Calu3 (cell line): ENCODE results near the gene ANKMY2. TPM values are rescaled to one million over a fixed set of nuclear protein-coding genes. Genes with fewer than 3 reads are reported as not detected.

ENCODE experiments used
- BruUV-seq: library from RNA; stranded (reverse); fragments of 400-500 nt; replicated peaks from 2 replicates; lab custom pipeline; 2021; lab: Mats Ljungman, UMichigan
- CTCF ChIA-PET: fragments of 300-600 bp; sonication (Branson Sonifier 250); formaldehyde crosslinking; loops from one replicate; lab custom pipeline; 2022; ENCODE audit warnings: antibody characterized with exemption; lab: Charles Lee
- DNase-seq: peaks from one replicate; pipeline ENCODE4 v3.0.0; 2022
- H3K27ac Mint-ChIP-seq: one replicate; pipeline ENCODE4 v1.8.0; 2022; ENCODE audit warnings: mixed read lengths; ENCODE audit not compliant: unreplicated experiment
- H3K27me3 Mint-ChIP-seq: one replicate; pipeline ENCODE4 v1.8.0; 2022; ENCODE audit warnings: mixed read lengths; ENCODE audit not compliant: unreplicated experiment
- H3K36me3 Mint-ChIP-seq: one replicate; pipeline ENCODE4 v1.8.0; 2022; ENCODE audit warnings: mild to moderate bottlenecking, moderate library complexity, mixed read lengths; ENCODE audit not compliant: insufficient read depth, unreplicated experiment
- H3K4me1 Mint-ChIP-seq: one replicate; pipeline ENCODE4 v1.8.0; 2022; ENCODE audit warnings: mild to moderate bottlenecking, low read depth, mixed read lengths; ENCODE audit not compliant: unreplicated experiment
- H3K4me3 Mint-ChIP-seq: one replicate; pipeline ENCODE4 v1.8.0; 2022; ENCODE audit warnings: mild to moderate bottlenecking, low read depth, moderate library complexity, mixed read lengths; ENCODE audit not compliant: unreplicated experiment
- H3K9me3 Mint-ChIP-seq: one replicate; pipeline ENCODE4 v1.8.0; 2022; ENCODE audit warnings: low read depth, mixed read lengths; ENCODE audit not compliant: unreplicated experiment
- intact Hi-C: fragments of 100-400 bp; cut with micrococcal nuclease; formaldehyde crosslinking; loops from one replicate; pipeline ENCODE4 v1.10.0; 2022; ENCODE audit not compliant: unreplicated experiment
- total RNA-seq: library from RNA; stranded (reverse); gene quantifications from 2 replicates; pipeline ENCODE4 v1.2.3, GENCODE V29; 2022
- TF ChIP-seq, protein P1 (sequence below): fragments of 200-600 bp; IDR thresholded peaks from one replicate; pipeline ENCODE4 v1.8.0; 2022; ENCODE audit warnings: antibody characterized with exemption; ENCODE audit not compliant: unreplicated experiment

The ANKMY2 gene
- total RNA-seq, 1 experiment from 2014 or later, result 29.9 TPM

DNA sequence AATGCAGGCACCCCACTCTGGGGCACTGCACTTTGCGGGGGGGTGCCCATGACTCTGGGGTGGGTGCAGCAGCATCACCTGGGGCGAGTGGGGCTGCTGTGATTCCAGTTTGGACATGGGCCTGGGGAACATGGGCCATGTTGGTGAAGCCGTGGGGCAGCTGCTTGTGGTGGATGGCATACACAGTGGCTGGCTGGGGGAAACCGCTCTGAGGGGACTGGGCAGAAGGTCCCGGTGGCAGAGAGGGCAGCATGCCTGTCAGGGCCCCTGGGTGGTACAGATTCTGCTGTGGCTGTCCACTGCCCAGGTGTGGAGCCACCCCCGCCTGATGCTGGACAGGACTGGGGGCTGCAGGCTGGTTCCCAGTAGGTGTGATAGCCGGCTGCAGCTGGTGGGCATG, 61.7 kb downstream of the ANKMY2 start:
- intact Hi-C loops, result no loop called here
- no peaks in the 10 kb centered on the region for H3K27me3 Mint-ChIP-seq
- no peaks in the 10 kb centered on the region for H3K4me1 Mint-ChIP-seq
- CTCF ChIA-PET, result no interaction called here
- H3K27ac Mint-ChIP-seq, result no peak overlapping the region
- BruUV-seq, result no TSS peak
- TF ChIP-seq, protein P1, sequence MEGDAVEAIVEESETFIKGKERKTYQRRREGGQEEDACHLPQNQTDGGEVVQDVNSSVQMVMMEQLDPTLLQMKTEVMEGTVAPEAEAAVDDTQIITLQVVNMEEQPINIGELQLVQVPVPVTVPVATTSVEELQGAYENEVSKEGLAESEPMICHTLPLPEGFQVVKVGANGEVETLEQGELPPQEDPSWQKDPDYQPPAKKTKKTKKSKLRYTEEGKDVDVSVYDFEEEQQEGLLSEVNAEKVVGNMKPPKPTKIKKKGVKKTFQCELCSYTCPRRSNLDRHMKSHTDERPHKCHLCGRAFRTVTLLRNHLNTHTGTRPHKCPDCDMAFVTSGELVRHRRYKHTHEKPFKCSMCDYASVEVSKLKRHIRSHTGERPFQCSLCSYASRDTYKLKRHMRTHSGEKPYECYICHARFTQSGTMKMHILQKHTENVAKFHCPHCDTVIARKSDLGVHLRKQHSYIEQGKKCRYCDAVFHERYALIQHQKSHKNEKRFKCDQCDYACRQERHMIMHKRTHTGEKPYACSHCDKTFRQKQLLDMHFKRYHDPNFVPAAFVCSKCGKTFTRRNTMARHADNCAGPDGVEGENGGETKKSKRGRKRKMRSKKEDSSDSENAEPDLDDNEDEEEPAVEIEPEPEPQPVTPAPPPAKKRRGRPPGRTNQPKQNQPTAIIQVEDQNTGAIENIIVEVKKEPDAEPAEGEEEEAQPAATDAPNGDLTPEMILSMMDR, result no peak
- H3K36me3 Mint-ChIP-seq, result no peaks in the 10 kb centered on the region
- peaks cover 3% of the 10 kb centered on the region for H3K9me3 Mint-ChIP-seq
- DNase-seq, result no peak
- H3K4me3 Mint-ChIP-seq, result no peak overlapping the region

DNA sequence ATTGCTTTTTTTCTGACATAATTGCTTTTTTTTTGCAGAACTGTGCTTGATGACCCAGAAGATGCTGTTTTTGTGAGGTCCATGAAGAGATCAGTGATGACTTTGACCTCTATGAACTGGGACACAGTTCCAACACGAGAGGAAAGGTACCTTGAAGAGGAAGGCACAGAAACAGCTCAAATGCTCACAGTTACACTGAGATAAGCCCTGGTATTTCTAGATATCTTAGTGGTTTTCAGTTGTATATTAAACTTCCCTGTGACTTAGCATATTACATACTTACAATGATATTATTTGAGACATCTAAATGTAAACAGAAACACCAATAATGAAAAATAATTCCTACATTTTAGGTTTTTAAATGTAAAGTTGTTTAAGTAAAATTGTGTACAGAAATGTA, 64.3 kb downstream of the ANKMY2 start:
- CTCF ChIA-PET, result no interaction called here
- intact Hi-C loops, result no loop called here
- TF ChIP-seq, protein P1, result no peak

DNA sequence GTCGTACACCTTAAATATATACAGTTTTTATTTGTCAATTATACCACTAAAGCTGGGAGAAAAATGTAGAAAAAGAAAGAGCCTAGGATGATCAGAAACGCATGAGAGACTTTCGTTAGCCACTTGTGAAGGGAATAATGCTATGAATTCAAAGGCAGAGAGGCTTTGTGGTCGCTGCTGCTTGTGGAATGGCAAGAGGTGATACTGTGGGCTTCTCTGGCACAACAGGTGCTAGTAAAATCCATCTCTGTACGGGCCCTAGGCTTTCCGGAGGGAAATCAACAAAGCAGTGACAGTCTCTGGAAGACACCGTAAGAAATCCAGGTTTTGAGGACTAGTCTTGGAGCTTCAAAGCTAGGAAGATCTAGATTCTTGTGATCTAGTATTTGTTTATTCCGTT, 66.3 kb downstream of the ANKMY2 start:
- Mint-ChIP-seq H3K36me3 (no peaks in the 10 kb centered on the region), H3K27ac (no peak overlapping the region), H3K4me1 (no peaks in the 10 kb centered on the region), H3K27me3 (no peaks in the 10 kb centered on the region), H3K9me3 (no peaks in the 10 kb centered on the region), H3K4me3 (no peak overlapping the region)
- TF ChIP-seq, protein P1, result no peak
- intact Hi-C loops, result no loop called here
- CTCF ChIA-PET, result interaction anchor here (0.6 kb wide), 1 partner anchor 234 kb away, joined by 4 read pairs; no protein-coding TSS in a partner anchor
- no peak for DNase-seq
- no TSS peak for BruUV-seq

More for the DNA sequence above, 64.3 kb downstream of the ANKMY2 start:
- no peaks in the 10 kb centered on the region for H3K27me3 Mint-ChIP-seq
- H3K9me3 Mint-ChIP-seq, result peaks cover 3% of the 10 kb centered on the region
- no TSS peak for BruUV-seq
- no peak overlapping the region for H3K27ac Mint-ChIP-seq
- no peak for DNase-seq
- H3K4me3 Mint-ChIP-seq, result no peak overlapping the region
- no peaks in the 10 kb centered on the region for H3K4me1 Mint-ChIP-seq
- H3K36me3 Mint-ChIP-seq, result no peaks in the 10 kb centered on the region

DNA sequence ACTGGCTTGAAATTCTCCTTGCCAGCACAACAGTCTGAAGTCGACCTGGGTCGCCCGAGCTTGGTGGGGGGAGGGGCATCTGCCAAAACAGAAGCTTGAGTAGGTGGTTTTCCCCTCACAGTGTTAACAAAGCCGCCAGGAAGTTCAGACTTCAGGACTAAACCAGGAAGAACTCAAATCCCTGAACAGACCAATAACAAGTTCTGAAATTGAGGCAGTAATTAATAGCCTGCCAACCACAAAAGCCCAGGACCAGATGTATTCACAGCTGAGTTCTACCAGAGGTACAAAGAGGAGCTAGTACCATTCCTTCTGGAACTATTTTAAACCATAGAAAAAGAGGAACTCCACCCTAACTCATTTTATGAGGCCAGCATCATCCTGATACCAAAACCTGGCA, 73.6 kb downstream of the ANKMY2 start:
- no peak for DNase-seq
- H3K4me1 Mint-ChIP-seq, result no peaks in the 10 kb centered on the region
- H3K4me3 Mint-ChIP-seq, result no peak overlapping the region
- no peaks in the 10 kb centered on the region for H3K36me3 Mint-ChIP-seq
- intact Hi-C loops, result no loop called here
- TF ChIP-seq, protein P1, result no peak
- H3K27ac Mint-ChIP-seq, result no peak overlapping the region
- no TSS peak for BruUV-seq
- peaks cover 3% of the 10 kb centered on the region for H3K9me3 Mint-ChIP-seq
- CTCF ChIA-PET, result no interaction called here
- no peaks in the 10 kb centered on the region for H3K27me3 Mint-ChIP-seq
